ENCODE measurements around the gene EFHC2.

EFHC2 gene

DNA sequence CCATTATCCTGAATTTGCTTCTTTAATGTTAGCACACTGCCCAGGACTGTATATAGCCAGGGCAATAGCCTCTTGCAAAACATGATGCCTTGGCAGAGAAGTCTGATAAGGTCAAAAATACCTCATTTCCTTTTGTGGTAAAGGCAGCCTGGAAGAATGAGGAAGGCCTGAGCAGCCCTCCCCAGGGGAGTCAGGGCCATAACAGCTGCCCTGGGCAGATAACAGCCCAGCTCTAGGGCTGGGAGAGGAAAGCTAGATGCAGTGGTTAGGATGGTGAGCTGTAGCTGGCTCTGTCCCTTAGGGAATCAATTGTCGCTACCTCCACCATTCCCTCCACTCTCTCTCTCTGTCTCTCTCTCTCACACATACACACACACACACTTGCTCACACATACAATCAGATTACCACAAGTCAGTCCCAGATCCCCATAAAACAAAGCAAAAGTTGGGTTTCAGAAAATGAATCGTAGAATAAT lies 29.2 kb downstream of the EFHC2 start:
- peak overlapping the region; percentile 1 for H3K27ac Mint-ChIP-seq
- no peak for DNase-seq

DNA sequence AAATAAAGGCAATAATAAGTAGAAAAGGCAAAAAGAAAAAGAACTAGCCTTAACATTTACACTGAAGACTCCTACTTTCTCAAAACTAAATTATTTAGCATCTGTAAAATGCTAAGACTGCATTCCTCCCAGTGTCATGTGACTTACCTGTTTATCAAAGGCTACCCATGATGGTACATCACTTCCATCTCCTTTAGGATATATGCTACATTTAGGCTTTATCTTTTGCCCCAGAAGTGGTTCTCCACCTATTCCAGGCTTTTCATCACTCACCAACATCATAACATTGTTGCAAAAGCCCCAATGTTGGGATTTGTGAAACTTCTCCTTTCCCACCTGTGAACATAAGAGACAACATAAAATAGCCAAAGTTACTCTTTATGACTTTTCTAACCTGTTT lies 31.1 kb downstream of the EFHC2 start:
- Mint-ChIP-seq H3K4me1 (ENCODE audit: low read depth) (peaks cover 19% of the 10 kb centered on the region), H3K27me3 (no peaks in the 10 kb centered on the region), H3K4me3 (no peak overlapping the region), H3K9me3 (no peaks in the 10 kb centered on the region), H3K27ac (no peak overlapping the region), H3K36me3 (ENCODE audit: low read depth) (no peaks in the 10 kb centered on the region)
- DNase-seq, result no peak

More for the DNA sequence above, 29.2 kb downstream of the EFHC2 start:
- no peaks in the 10 kb centered on the region for H3K27me3 Mint-ChIP-seq
- H3K36me3 Mint-ChIP-seq (ENCODE audit: low read depth), result no peaks in the 10 kb centered on the region
- no peak overlapping the region for H3K4me3 Mint-ChIP-seq
- peaks cover 19% of the 10 kb centered on the region for H3K4me1 Mint-ChIP-seq (ENCODE audit: low read depth)
- H3K9me3 Mint-ChIP-seq, result no peaks in the 10 kb centered on the region

DNA sequence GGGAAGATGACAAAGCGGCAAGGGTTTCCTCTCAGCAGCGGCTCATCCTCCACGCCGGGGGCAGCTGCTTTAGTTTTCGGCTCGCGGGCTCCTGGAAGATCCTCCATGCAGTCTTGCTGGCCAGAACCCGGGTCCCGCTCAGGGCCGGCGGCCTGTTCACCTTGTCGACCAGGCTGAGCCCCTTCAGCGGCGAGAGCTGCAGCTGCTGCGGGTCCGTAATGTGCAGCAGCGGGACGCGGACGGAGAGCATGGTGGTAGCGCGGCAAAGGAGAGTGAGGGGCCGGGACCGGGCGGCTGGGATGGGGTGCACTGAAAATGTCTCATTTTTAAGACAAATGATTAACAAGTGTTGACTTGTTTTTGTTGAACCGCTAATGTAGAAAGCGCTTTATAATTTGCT lies 33.2 kb downstream of the EFHC2 start:
- Mint-ChIP-seq H3K4me1 (ENCODE audit: low read depth) (peaks cover 19% of the 10 kb centered on the region), H3K9me3 (no peaks in the 10 kb centered on the region), H3K27ac (no peak overlapping the region), H3K36me3 (ENCODE audit: low read depth) (no peaks in the 10 kb centered on the region), H3K27me3 (no peaks in the 10 kb centered on the region), H3K4me3 (no peak overlapping the region)
- DNase-seq, result no peak

DNA sequence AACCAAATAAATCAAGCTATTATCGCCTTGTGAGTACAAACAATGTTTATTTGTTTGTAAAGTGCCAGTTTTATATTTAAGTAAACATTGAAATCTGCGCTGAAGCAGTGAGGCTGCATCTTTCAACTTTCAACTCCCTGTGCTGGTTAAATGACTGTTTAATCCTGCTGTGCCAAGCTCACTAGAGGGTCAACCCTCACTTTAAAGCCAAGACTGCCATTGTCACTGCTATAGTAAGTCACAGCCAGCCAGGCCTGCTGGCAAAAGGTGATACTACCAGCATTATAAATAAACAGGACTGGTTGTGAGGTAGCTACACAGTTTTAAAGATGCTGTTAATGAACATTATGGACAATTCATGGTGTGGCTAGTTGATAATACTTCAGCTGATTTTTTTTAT lies 34.6 kb downstream of the EFHC2 start:
- Mint-ChIP-seq H3K36me3 (ENCODE audit: low read depth) (no peaks in the 10 kb centered on the region), H3K4me3 (no peak overlapping the region), H3K27ac (no peak overlapping the region), H3K4me1 (ENCODE audit: low read depth) (peaks cover 7% of the 10 kb centered on the region), H3K27me3 (no peaks in the 10 kb centered on the region), H3K9me3 (no peaks in the 10 kb centered on the region)
- no peak for DNase-seq

DNA sequence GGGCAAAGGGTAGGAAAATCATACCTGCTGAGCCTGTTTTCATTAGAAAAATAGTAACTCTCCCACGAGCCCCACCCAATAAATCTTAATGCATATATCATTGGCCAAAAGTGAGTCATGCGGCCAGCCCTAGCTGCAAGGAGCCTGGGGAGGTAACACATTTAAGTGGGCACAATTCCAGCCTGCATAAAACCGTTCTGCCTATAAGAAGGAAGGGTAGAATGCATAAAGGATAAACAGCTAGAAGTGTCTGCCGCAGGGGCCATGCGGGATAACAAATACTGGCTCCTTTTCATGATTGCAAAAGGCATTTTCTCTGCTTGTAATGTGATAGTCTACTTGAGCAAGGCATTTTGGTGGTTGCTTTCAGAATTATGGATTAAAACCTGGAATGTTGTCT lies 37.1 kb downstream of the EFHC2 start:
- no peaks in the 10 kb centered on the region for H3K27me3 Mint-ChIP-seq
- H3K36me3 Mint-ChIP-seq (ENCODE audit: low read depth), result no peaks in the 10 kb centered on the region

DNA sequence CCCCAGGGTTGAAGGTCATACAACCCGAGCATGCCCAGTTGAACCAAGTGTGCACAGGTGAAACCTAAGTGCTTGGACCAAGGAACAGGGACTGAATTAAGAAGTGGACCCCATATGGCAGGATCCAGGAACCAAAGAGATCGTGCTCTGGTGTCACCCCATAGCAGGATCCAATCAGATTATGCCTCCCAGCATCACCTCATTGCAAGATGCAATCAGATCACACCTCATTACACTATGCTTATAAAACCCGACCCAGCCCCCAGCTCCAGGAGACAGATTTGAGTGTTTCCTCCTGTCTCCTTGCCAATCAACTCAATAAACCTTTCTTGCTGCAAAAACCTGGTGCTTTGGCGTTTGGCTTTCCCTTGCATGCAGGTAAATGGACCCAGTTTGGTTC lies 37.6 kb downstream of the EFHC2 start:
- Mint-ChIP-seq H3K4me1 (ENCODE audit: low read depth) (peaks cover under 1% of the 10 kb centered on the region), H3K36me3 (ENCODE audit: low read depth) (no peaks in the 10 kb centered on the region), H3K9me3 (no peaks in the 10 kb centered on the region), H3K4me3 (no peak overlapping the region), H3K27ac (no peak overlapping the region), H3K27me3 (no peaks in the 10 kb centered on the region)
- no peak for DNase-seq

More for the DNA sequence above, 37.1 kb downstream of the EFHC2 start:
- Mint-ChIP-seq H3K27ac (no peak overlapping the region), H3K4me1 (ENCODE audit: low read depth) (peaks cover 2% of the 10 kb centered on the region), H3K9me3 (no peaks in the 10 kb centered on the region), H3K4me3 (no peak overlapping the region)
- no peak for DNase-seq

DNA sequence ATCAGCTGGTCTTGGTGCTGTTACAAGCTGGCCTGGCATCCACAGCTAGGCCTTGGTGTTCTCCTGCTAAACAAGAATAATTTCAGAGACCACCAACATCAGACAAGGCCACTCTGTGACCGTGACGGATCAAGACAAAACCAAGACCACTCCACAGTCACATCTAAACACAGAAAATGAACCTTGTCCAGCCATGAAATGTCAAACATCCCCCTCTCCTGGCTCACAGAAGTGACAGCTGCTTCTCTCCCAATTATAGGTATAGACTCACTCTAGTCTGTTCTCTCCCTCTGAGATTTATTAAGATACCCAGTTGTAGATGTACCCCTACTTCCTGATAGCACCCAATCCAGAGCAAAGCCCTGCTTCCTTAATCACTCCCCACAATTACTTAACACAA lies 40.4 kb downstream of the EFHC2 start:
- Mint-ChIP-seq H3K4me1 (ENCODE audit: low read depth) (no peaks in the 10 kb centered on the region), H3K36me3 (ENCODE audit: low read depth) (no peaks in the 10 kb centered on the region), H3K27ac (no peak overlapping the region), H3K27me3 (no peaks in the 10 kb centered on the region), H3K9me3 (no peaks in the 10 kb centered on the region), H3K4me3 (no peak overlapping the region)
- no peak for DNase-seq

DNA sequence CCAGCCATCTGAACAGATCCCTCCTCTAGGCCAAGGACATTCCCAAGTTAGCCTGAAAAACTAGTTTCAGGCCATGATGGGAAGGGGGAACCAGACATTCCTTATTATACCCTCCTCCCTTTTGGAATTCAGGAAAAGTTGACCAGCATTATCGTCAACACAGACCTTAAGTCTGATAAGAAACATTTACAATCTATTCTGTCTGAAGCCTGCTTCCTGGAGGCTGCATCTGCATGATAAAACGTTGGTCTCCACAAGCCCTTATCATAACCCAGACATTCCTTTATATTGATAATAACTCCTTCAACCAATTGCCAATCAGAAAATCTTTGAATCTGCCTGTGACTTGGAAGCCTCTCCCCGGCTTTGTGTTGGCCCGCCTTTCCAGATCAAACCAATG lies 44.3 kb downstream of the EFHC2 start:
- H3K4me3 Mint-ChIP-seq, result no peak overlapping the region
- H3K4me1 Mint-ChIP-seq (ENCODE audit: low read depth), result no peaks in the 10 kb centered on the region

DNA sequence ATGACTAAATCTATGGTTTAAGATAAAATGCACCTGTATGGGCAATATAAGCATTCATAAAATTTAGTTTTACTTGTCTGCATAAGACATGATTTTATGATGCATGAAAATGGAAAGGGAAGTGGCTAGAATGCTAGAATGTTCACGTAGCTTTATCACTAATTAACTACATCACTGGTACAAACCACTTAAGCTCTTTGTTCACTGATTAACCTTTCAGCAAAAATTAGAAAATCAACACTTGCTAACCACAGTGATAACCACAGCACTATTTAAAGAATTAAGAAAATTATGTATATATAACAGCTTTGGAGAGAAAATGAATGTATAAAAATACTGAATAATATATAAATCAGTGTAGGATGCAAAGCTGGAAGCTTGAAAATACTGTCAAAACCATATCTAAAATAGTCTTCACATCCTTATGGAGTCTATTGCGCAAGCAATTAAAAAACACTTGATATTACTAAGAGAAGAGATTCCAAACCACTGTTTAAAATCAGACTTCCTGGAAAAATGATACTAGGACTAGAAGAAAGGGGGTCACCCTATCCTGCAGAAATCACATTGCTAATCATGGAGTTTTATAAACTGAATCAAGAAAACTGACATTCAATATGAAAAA lies 51.9 kb downstream of the EFHC2 start:
- no peak for DNase-seq
- no peaks in the 10 kb centered on the region for H3K36me3 Mint-ChIP-seq (ENCODE audit: low read depth)
- no peak overlapping the region for H3K4me3 Mint-ChIP-seq
- peaks cover 23% of the 10 kb centered on the region for H3K27me3 Mint-ChIP-seq
- H3K4me1 Mint-ChIP-seq (ENCODE audit: low read depth), result no peaks in the 10 kb centered on the region
- no peak overlapping the region for H3K27ac Mint-ChIP-seq
- H3K9me3 Mint-ChIP-seq, result no peaks in the 10 kb centered on the region

More for the DNA sequence above, 44.3 kb downstream of the EFHC2 start:
- no peak for DNase-seq
- no peaks in the 10 kb centered on the region for H3K36me3 Mint-ChIP-seq (ENCODE audit: low read depth)
- H3K9me3 Mint-ChIP-seq, result no peaks in the 10 kb centered on the region
- peaks cover 7% of the 10 kb centered on the region for H3K27me3 Mint-ChIP-seq
- no peak overlapping the region for H3K27ac Mint-ChIP-seq

DNA sequence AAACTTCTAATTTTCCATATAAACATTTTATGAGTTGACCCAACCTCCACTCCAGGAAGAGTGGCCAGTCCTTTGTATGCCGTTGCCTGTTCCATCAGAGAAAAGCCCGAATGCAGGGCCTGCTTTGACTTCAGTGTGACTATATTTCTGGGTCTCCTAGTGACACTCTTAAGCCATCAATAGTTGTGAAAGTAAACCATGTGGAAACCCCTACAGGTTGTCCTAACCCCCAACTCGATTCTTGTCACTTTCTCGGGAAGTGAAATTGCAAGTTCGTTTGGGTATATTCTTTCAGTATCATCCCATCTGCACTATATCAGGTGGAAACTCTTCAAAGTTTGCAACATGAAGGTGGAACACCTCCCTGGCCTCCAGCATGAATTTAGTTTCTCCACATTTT lies 52.8 kb downstream of the EFHC2 start:
- Mint-ChIP-seq H3K36me3 (ENCODE audit: low read depth) (no peaks in the 10 kb centered on the region), H3K4me3 (no peak overlapping the region), H3K9me3 (no peaks in the 10 kb centered on the region), H3K4me1 (ENCODE audit: low read depth) (no peaks in the 10 kb centered on the region), H3K27ac (no peak overlapping the region), H3K27me3 (peaks cover 21% of the 10 kb centered on the region)
- no peak for DNase-seq

DNA sequence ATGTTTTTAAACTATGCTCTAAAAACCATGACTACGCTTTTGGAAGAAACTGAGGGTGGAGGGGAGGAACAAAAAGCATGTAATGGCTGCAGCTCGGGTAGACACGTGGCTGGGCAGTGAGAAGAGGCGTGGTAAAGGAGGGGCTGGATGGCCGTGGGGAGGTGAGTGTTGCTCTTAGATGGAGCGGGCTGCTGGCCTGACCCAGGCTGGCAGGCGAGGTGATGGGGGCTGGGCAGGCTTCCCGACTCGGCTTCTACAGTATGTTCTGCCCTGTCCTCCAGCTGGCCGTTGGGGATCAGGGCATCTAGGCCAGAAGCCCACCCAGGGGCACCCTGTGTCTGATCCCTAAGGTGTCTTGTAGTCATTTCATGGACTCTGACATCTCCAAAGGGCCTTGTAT lies 60.7 kb downstream of the EFHC2 start:
- Mint-ChIP-seq H3K36me3 (ENCODE audit: low read depth) (no peaks in the 10 kb centered on the region), H3K4me1 (ENCODE audit: low read depth) (no peaks in the 10 kb centered on the region), H3K9me3 (no peaks in the 10 kb centered on the region), H3K27me3 (peaks cover 2% of the 10 kb centered on the region), H3K4me3 (no peak overlapping the region), H3K27ac (no peak overlapping the region)
- no peak for DNase-seq

DNA sequence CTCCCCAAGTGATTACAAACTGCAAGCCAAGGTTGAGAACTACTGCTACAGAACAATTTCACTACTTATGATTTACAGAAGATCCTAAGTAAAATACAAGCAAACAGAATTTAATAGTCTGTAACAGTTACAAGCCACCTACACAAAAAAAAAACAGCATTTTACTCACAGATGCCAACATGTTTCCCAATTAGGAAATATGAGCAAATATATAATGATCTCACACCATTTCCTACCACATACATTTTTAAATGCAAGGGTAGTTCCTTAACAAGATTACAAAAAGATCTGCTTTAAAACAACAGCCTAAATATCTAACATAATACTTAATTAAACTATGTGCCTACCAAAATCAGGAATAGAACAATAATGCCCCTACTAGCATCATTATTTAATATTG lies 63.4 kb downstream of the EFHC2 start:
- DNase-seq, result no peak
- H3K4me1 Mint-ChIP-seq (ENCODE audit: low read depth), result peaks cover 2% of the 10 kb centered on the region
- no peak overlapping the region for H3K27ac Mint-ChIP-seq
- H3K27me3 Mint-ChIP-seq, result no peaks in the 10 kb centered on the region
- H3K9me3 Mint-ChIP-seq, result no peaks in the 10 kb centered on the region
- no peaks in the 10 kb centered on the region for H3K36me3 Mint-ChIP-seq (ENCODE audit: low read depth)
- no peak overlapping the region for H3K4me3 Mint-ChIP-seq

DNA sequence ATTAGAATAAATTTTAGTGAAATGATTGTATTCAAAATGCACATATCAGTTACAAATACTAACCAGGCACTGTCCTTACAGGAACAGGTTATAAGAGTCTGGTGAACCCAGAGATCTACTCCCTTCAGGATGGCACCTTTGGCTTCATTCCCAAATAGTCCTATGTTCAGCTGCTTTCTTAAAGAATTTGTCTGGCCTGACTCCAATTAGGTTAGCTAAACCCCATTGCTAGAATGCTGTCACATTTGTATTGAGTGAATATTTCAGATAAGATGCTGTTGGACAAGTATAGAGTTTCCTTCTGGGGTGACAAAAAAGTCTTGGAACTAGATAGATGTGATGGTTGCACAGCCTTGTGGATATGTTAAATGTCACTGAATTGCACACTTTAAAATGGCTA lies 69.4 kb downstream of the EFHC2 start:
- DNase-seq, result no peak
- no peaks in the 10 kb centered on the region for H3K27me3 Mint-ChIP-seq
- H3K27ac Mint-ChIP-seq, result no peak overlapping the region
- no peaks in the 10 kb centered on the region for H3K36me3 Mint-ChIP-seq (ENCODE audit: low read depth)
- peaks cover 5% of the 10 kb centered on the region for H3K4me1 Mint-ChIP-seq (ENCODE audit: low read depth)
- H3K9me3 Mint-ChIP-seq, result no peaks in the 10 kb centered on the region
- H3K4me3 Mint-ChIP-seq, result no peak overlapping the region

DNA sequence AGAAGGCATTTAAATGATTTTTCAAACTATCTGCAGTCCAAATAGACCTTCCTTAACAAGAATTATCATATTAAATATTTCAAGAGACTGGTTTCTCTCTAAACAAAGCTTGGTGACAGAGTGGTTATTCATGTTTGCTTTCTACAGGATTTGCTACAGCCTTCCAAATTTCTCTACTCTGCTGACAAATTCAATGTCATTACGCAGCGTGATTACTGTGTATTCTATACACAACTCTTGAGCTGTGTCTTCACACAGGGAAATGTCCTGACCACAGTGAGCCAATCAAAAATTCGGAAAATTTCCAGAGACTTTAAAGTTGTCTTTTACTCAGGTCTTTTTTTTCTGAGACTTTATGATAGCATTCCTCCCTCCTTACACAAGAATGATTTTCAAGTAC lies 75.6 kb downstream of the EFHC2 start:
- no peaks in the 10 kb centered on the region for H3K36me3 Mint-ChIP-seq (ENCODE audit: low read depth)
- no peak for DNase-seq
- no peaks in the 10 kb centered on the region for H3K27me3 Mint-ChIP-seq
- peaks cover 24% of the 10 kb centered on the region for H3K4me1 Mint-ChIP-seq (ENCODE audit: low read depth)
- no peaks in the 10 kb centered on the region for H3K9me3 Mint-ChIP-seq
- no peak overlapping the region for H3K27ac Mint-ChIP-seq
- H3K4me3 Mint-ChIP-seq, result no peak overlapping the region

DNA sequence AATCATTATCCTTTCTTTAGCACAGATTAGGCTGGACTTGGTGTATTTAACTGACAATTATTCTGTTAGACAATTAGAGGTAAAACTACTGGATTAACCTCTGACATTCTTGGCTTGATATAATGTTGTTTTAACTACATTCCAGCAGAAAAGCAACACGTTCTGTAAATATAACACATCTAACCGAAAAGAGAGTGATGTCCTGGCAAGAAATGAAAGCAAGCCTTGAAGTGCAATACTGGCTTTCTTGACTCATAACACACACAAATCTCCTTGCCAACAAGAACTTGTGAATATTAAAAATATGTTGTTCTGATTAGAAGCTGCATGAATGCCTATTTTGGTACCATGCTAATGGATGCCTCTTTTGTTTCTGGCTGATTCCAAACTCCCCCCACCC lies 76.4 kb downstream of the EFHC2 start:
- Mint-ChIP-seq H3K36me3 (ENCODE audit: low read depth) (no peaks in the 10 kb centered on the region), H3K4me3 (no peak overlapping the region), H3K9me3 (no peaks in the 10 kb centered on the region), H3K27me3 (no peaks in the 10 kb centered on the region), H3K27ac (no peak overlapping the region), H3K4me1 (ENCODE audit: low read depth) (peaks cover 27% of the 10 kb centered on the region)
- DNase-seq, result no peak

DNA sequence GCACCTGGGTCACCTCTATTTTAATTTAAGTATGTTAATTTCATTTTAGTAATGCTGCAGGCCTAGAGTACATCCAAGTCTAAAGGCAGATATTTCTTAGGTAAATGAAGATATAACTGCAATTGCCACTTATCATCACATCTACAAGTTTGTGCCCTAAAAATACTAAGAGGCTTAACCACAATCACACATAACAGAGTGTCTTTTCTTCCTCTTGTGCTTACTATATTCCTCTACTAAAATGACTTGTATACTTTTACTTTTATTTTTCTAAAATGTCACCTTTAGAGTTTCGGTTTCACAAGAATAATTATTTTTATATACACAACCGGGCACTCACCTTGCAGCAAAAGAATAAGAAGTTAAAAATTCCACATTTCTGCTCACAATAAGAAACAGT lies 77.9 kb downstream of the EFHC2 start:
- Mint-ChIP-seq H3K36me3 (ENCODE audit: low read depth) (no peaks in the 10 kb centered on the region), H3K4me3 (no peak overlapping the region), H3K27me3 (no peaks in the 10 kb centered on the region), H3K4me1 (ENCODE audit: low read depth) (peaks cover 35% of the 10 kb centered on the region), H3K9me3 (no peaks in the 10 kb centered on the region), H3K27ac (no peak overlapping the region)
- no peak for DNase-seq
